H1 (cell line): ENCODE data around the gene SGSH. TPM values are rescaled to one million over a fixed set of nuclear protein-coding genes. Genes with fewer than 3 reads are reported as not detected.

Experiments used
- CTCF ChIA-PET: fragments of 300-600 bp; sonication (Branson Sonifier 250); formaldehyde crosslinking; loops from one replicate; lab custom pipeline; 2021; ENCODE audit not compliant: partially characterized antibody; lab: Charles Lee
- POLR2A ChIA-PET: fragments of 300-600 bp; sonication (Branson Sonifier 250); formaldehyde crosslinking; loops from one replicate; lab custom pipeline; 2021; ENCODE audit warnings: inconsistent platforms; ENCODE audit not compliant: partially characterized antibody; lab: Charles Lee
- DNase-seq, 2 experiments: peaks; one replicate each; pipeline versions ENCODE4 v3.0.0 to v3.0.0-alpha.2; 2010 to 2022; ENCODE audit warnings: low spot score in 2 of 2, low read depth in 1 of 2, mixed read lengths in 1 of 2
- FAIRE-seq: peaks from 2 replicates; lab custom pipeline; 2011; peaks lifted over from hg19 to GRCh38; lab: Jason Lieb, UNC
- H2AFZ ChIP-seq: 2 replicates; pipeline ENCODE4 v1.8.1; 2012; ENCODE audit warnings: low read length, inconsistent platforms
- H2AK5ac ChIP-seq: 2 replicates; pipeline ENCODE4 v1.6.1; 2013; ENCODE audit warnings: low read depth, low read length
- H2BK120ac ChIP-seq: replicated peaks from 2 replicates; pipeline ENCODE3; 2013; ENCODE audit warnings: low read depth, low read length, inconsistent platforms
- H2BK12ac ChIP-seq: 2 replicates; pipeline ENCODE4 v1.6.1; 2013; ENCODE audit warnings: low read depth, low read length
- H2BK15ac ChIP-seq: 2 replicates; pipeline ENCODE4 v1.6.1; 2013; ENCODE audit warnings: low read length
- H2BK20ac ChIP-seq: 2 replicates; pipeline ENCODE4 v1.6.1; 2013; ENCODE audit warnings: low read length
- H2BK5ac ChIP-seq: 2 replicates; pipeline ENCODE4 v1.6.1; 2013; ENCODE audit warnings: low read depth, low read length
- H3K14ac ChIP-seq: 2 replicates; pipeline ENCODE4 v1.6.1; 2013; ENCODE audit warnings: inconsistent platforms; ENCODE audit not compliant: insufficient read length
- H3K18ac ChIP-seq: 2 replicates; pipeline ENCODE4 v1.6.1; 2013; ENCODE audit warnings: low read length; ENCODE audit errors: extremely low read depth
- H3K23ac ChIP-seq: 2 replicates; pipeline ENCODE4 v1.6.1; 2013; ENCODE audit warnings: inconsistent platforms; ENCODE audit not compliant: insufficient read length
- H3K23me2 ChIP-seq: 2 replicates; pipeline ENCODE4 v1.6.1; 2013; ENCODE audit warnings: low read depth, low read length
- H3K27ac ChIP-seq: 2 replicates; pipeline ENCODE4 v1.6.1; 2011; ENCODE audit warnings: low read depth, low read length, inconsistent platforms
- H3K27me3 ChIP-seq, 4 experiments: replicated peaks in 1 of 4; 1 replicate in 1 of 4; 2 replicates in 3 of 4; pipeline versions ENCODE4 v1.6.1 to v1.8.1; 2011 to 2013; ENCODE audit warnings: low read length in 3 of 4, mild to moderate bottlenecking in 3 of 4, inconsistent platforms in 2 of 4, mixed read lengths in 2 of 4, moderate library complexity in 1 of 4; ENCODE audit not compliant: control insufficient read depth in 3 of 4, insufficient read depth in 3 of 4; ENCODE audit errors: extremely low read depth in 1 of 4
- H3K36me3 ChIP-seq, 4 experiments: 2 replicates each; pipeline versions ENCODE4 v1.6.1 to v1.8.1; 2011 to 2013; ENCODE audit warnings: mild to moderate bottlenecking in 4 of 4, low read length in 3 of 4, moderate library complexity in 2 of 4, control low read depth in 1 of 4, inconsistent platforms in 1 of 4; ENCODE audit not compliant: insufficient read depth in 4 of 4, control insufficient read depth in 2 of 4
- H3K4ac ChIP-seq: replicated peaks from 2 replicates; pipeline ENCODE3; 2013; ENCODE audit warnings: low read length, low read depth, mixed read lengths, inconsistent platforms; ENCODE audit not compliant: insufficient read length
- H3K4me1 ChIP-seq, 4 experiments: replicated peaks in 1 of 4; 1 replicate in 1 of 4; 2 replicates in 3 of 4; pipeline versions ENCODE4 v1.6.1 to v1.8.1; 2011 to 2013; ENCODE audit warnings: low read length in 3 of 4, inconsistent platforms in 2 of 4, mixed read lengths in 1 of 4; ENCODE audit not compliant: insufficient read depth in 4 of 4, control insufficient read depth in 3 of 4
- H3K4me2 ChIP-seq, 2 experiments: 2 replicates each; pipeline versions ENCODE4 v1.6.1 to v1.8.1; 2011 to 2013; ENCODE audit warnings: low read depth in 2 of 2, low read length in 2 of 2, control low read depth in 1 of 2, inconsistent platforms in 1 of 2, mild to moderate bottlenecking in 1 of 2; ENCODE audit not compliant: insufficient read depth in 1 of 2
- H3K4me3 ChIP-seq, 4 experiments: fragments of 200-600, 300-600 bp in 1 of 4; sonication (generic), shearing (Covaris generic), sonication (Bioruptor Twin) in 1 of 4; 2 replicates each; pipeline versions ENCODE4 v1.5.1 to v1.8.1; 2011 to 2016; ENCODE audit warnings: low read length in 4 of 4, low read depth in 3 of 4, control low read depth in 2 of 4, inconsistent platforms in 2 of 4, mild to moderate bottlenecking in 2 of 4, mixed read lengths in 1 of 4, moderate library complexity in 1 of 4; ENCODE audit not compliant: insufficient read depth in 2 of 4; ENCODE audit errors: extremely low read depth in 1 of 4
- H3K56ac ChIP-seq: replicated peaks from 2 replicates; pipeline ENCODE3; 2013; ENCODE audit warnings: low read depth, mild to moderate bottlenecking, mixed read lengths, low read length, inconsistent platforms; ENCODE audit not compliant: insufficient read length
- H3K79me1 ChIP-seq: 2 replicates; pipeline ENCODE4 v1.6.1; 2013; ENCODE audit warnings: low read depth, low read length, control low read depth
- H3K79me2 ChIP-seq, 2 experiments: 2 replicates each; pipeline versions ENCODE4 v1.6.1 to v1.8.1; 2012 to 2013; ENCODE audit warnings: low read length in 2 of 2, mild to moderate bottlenecking in 2 of 2, inconsistent platforms in 1 of 2; ENCODE audit not compliant: insufficient read depth in 2 of 2, control insufficient read depth in 1 of 2
- H3K9ac ChIP-seq, 4 experiments: replicated peaks in 1 of 4; 1 replicate in 1 of 4; 2 replicates in 3 of 4; pipeline versions ENCODE4 v1.6.1 to v1.8.1; 2011 to 2013; ENCODE audit warnings: low read depth in 3 of 4, low read length in 3 of 4, control low read depth in 2 of 4, mild to moderate bottlenecking in 2 of 4, moderate library complexity in 2 of 4, inconsistent platforms in 1 of 4; ENCODE audit errors: extremely low read depth in 1 of 4
- H3K9me3 ChIP-seq, 2 experiments: 2 replicates each; pipeline versions ENCODE4 v1.6.1 to v1.8.1; 2012 to 2013; ENCODE audit warnings: mild to moderate bottlenecking in 2 of 2, moderate library complexity in 2 of 2, control low read depth in 1 of 2, inconsistent platforms in 1 of 2, low read depth in 1 of 2, low read length in 1 of 2, mixed read lengths in 1 of 2; ENCODE audit not compliant: insufficient read depth in 2 of 2
- H4K20me1 ChIP-seq, 2 experiments: replicated peaks in 1 of 2; 2 replicates each; pipeline versions ENCODE3 to v1.8.1; 2011 to 2013; ENCODE audit warnings: inconsistent platforms in 2 of 2, low read length in 2 of 2, mild to moderate bottlenecking in 1 of 2; ENCODE audit not compliant: insufficient read depth in 2 of 2, control insufficient read depth in 1 of 2
- H4K5ac ChIP-seq: 2 replicates; pipeline ENCODE4 v1.6.1; 2013; ENCODE audit warnings: low read length, low read depth, mixed read lengths, inconsistent platforms; ENCODE audit not compliant: insufficient read length
- H4K8ac ChIP-seq: 2 replicates; pipeline ENCODE4 v1.8.0; 2013; ENCODE audit warnings: mild to moderate bottlenecking, moderate library complexity, low read length, inconsistent platforms; ENCODE audit not compliant: insufficient read depth; ENCODE audit errors: extremely low read depth
- H4K91ac ChIP-seq: replicated peaks from 2 replicates; pipeline ENCODE3; 2013; ENCODE audit warnings: low read length, mixed read lengths, inconsistent platforms; ENCODE audit not compliant: insufficient read length
- CREB1 ChIP-seq: IDR thresholded peaks from 2 replicates; pipeline ENCODE4 v1.6.1; 2012; ENCODE audit warnings: inconsistent platforms
- GTF2F1 ChIP-seq: IDR thresholded peaks from 2 replicates; pipeline ENCODE4 v1.6.1; 2012; ENCODE audit warnings: low read depth, low read length, improper control_type of control experiment, borderline replicate concordance
- HDAC2 ChIP-seq, 2 experiments: fragments of 300-600 bp in 1 of 2; sonication (generic) in 1 of 2; IDR thresholded peaks; 2 replicates each; pipeline ENCODE4 v1.6.1; 2011 to 2012; ENCODE audit warnings: low read depth in 2 of 2, low read length in 2 of 2, mild to moderate bottlenecking in 2 of 2, moderate library complexity in 2 of 2, borderline replicate concordance in 1 of 2, inconsistent platforms in 1 of 2
- HDAC6 ChIP-seq: IDR thresholded peaks from one replicate; pipeline ENCODE4 v1.7.1; 2012; ENCODE audit warnings: low read depth, mild to moderate bottlenecking, inconsistent platforms, low read length, moderate library complexity
- JUND ChIP-seq: IDR thresholded peaks from 2 replicates; pipeline ENCODE4 v1.6.1; 2011; ENCODE audit warnings: mild to moderate bottlenecking, improper control_type of control experiment, low read length
- KDM5A ChIP-seq: fragments of 200-600 bp; IDR thresholded peaks from 2 replicates; pipeline ENCODE4 v1.7.1; 2012; ENCODE audit warnings: mild to moderate bottlenecking, low read length, inconsistent platforms, mixed read lengths
- POLR2AphosphoS5 ChIP-seq: IDR thresholded peaks from 2 replicates; pipeline ENCODE4 v1.6.1; 2011; ENCODE audit warnings: low read depth, low read length
- RAD21 ChIP-seq, 2 experiments: IDR thresholded peaks in 1 of 2; conservative IDR thresholded peaks in 1 of 2; 2 replicates each; pipeline ENCODE4 v1.6.1; 2011; ENCODE audit warnings: low read depth in 2 of 2, low read length in 2 of 2, improper control_type of control experiment in 1 of 2, inconsistent platforms in 1 of 2, mild to moderate bottlenecking in 1 of 2, moderate library complexity in 1 of 2
- RBBP5 ChIP-seq: IDR thresholded peaks from 2 replicates; pipeline ENCODE4 v1.7.1; 2012; ENCODE audit warnings: low read depth, mild to moderate bottlenecking, inconsistent platforms, low read length, moderate library complexity, borderline replicate concordance
- RXRA ChIP-seq: IDR thresholded peaks from 2 replicates; pipeline ENCODE4 v1.6.1; 2011; ENCODE audit warnings: low read depth, mild to moderate bottlenecking, low read length, moderate library complexity; ENCODE audit not compliant: insufficient read depth
- SP4 ChIP-seq: IDR thresholded peaks from 2 replicates; pipeline ENCODE4 v1.6.1; 2012; ENCODE audit warnings: low read length, inconsistent platforms
- SRF ChIP-seq: IDR thresholded peaks from 2 replicates; pipeline ENCODE4 v1.6.1; 2011; ENCODE audit warnings: mild to moderate bottlenecking, low read depth, low read length, moderate library complexity
- SUZ12 ChIP-seq: fragments of 200-600 bp; sonication (generic); IDR thresholded peaks from 2 replicates; pipeline ENCODE4 v1.6.1; 2012; ENCODE audit warnings: mild to moderate bottlenecking, inconsistent platforms, low read length, moderate library complexity, mixed read lengths
- WGBS, 2 experiments: shearing (Covaris generic) in 1 of 2; methylation state at CpG; one replicate each; pipeline versions ENCODE4 v1.1.6 to v1.1.7; 2013 to 2015; ENCODE audit warnings: low lambda C conversion rate in 2 of 2, mixed read lengths in 2 of 2, inconsistent platforms in 1 of 2, low coverage in 1 of 2, missing lambda C conversion rate in 1 of 2; ENCODE audit not compliant: insufficient replicate concordance in 2 of 2, insufficient coverage in 1 of 2, insufficient read length in 1 of 2; ENCODE audit errors: extremely low coverage in 1 of 2, missing lambda C conversion rate in 1 of 2; 5-methylcytosine and 5-hydroxymethylcytosine counted together
- polyA plus RNA-seq, 7 experiments: library from polyadenylated mRNA; depleted of rRNA in 3 of 7; stranded (reverse) in 5 of 7; unstranded in 2 of 7; fragments of >200 nt in 5 of 7; fragments of 200-250 nt in 2 of 7; gene quantifications; 1 replicate in 5 of 7; 2 replicates in 1 of 7; 4 replicates in 1 of 7; pipeline versions ENCODE4 v1.2.1 to v1.2.3, GENCODE V29; 2011 to 2013; ENCODE audit warnings: missing spikeins in 2 of 7, mixed read lengths in 2 of 7
- total RNA-seq: library from RNA; stranded (reverse); fragmentation: NEBNext Ultra II Directional; extraction: Animal tissue kit (Norgen Biotek cat#: 25700); gene quantifications from 2 replicates; pipeline ENCODE4 v1.2.1, GENCODE V29; 2021

The SGSH gene
- total and polyA plus RNA-seq, 2 of the 8 experiments (the other 6 are each of a cell fraction or from before 2014, with no cell fraction given), result 18.0 to 19.6 TPM

GRCh38 chr17:80191865-80192661 is 28.1 kb downstream of the SGSH start:
- Histone ChIP-seq H3K23ac (no peak overlapping the region), H2BK12ac (no peak overlapping the region), H3K4ac (no peak overlapping the region), H2AK5ac (no peak overlapping the region), H3K27me3 (no peaks in the 10 kb centered on the region; a peak in 1 of 7 replicates), H3K4me3 (no peak overlapping the region), H3K9ac (no peak overlapping the region), H3K27ac (no peak overlapping the region), H3K79me2 (no peaks in the 10 kb centered on the region), H3K79me1 (no peaks in the 10 kb centered on the region), H3K23me2 (no peaks in the 10 kb centered on the region), H3K14ac (no peak overlapping the region), H3K36me3 (no peaks in the 10 kb centered on the region), H2BK5ac (no peak overlapping the region), H3K9me3 (no peaks in the 10 kb centered on the region), H4K5ac (no peak overlapping the region), H3K18ac (no peak overlapping the region), H2BK15ac (no peak overlapping the region), H4K91ac (no peak overlapping the region), H4K8ac (peak overlapping the region; percentile 35), H3K4me1 (no peaks in the 10 kb centered on the region), H2BK120ac (no peak overlapping the region), H2BK20ac (no peak overlapping the region), H2AFZ (no peak overlapping the region), H3K4me2 (no peak overlapping the region), H4K20me1 (peaks cover 0 to 1% of the 10 kb centered on the region in 2 experiments), H3K56ac (no peak overlapping the region)
- no peak for FAIRE-seq
- ChIA-PET POLR2A (interaction anchor here (0.6 to 2.0 kb wide), 4 partner anchors 9 to 143 kb away, joined by 3 to 9 read pairs (median 6); no protein-coding TSS in a partner anchor), CTCF (interaction anchor here (0.6 to 8.0 kb wide), 26 partner anchors 8 to 200 kb away, joined by 3 to 90 read pairs (median 4); no protein-coding TSS in a partner anchor)
- no peak for DNase-seq
- 89% methylated on average over 27 of the region's 29 CpGs; no CpG with 5 or more reads in 1 of the 2 experiments for WGBS, 2 experiments
- TF ChIP-seq SP4, result no peak
- no peak for TF ChIP-seq RXRA
- TF ChIP-seq CREB1, result no peak
- no peak for TF ChIP-seq HDAC2 (IDR thresholded peaks at IDR 0.05; ENCODE audit: borderline replicate concordance in 1 of 2, low read depth in 2 of 2, low read length in 2 of 2)
- TF ChIP-seq GTF2F1, result no peak
- no peak for TF ChIP-seq SUZ12
- TF ChIP-seq HDAC6, result no peak
- no peak for TF ChIP-seq POLR2AphosphoS5
- TF ChIP-seq RBBP5, result no peak
- no peak for TF ChIP-seq KDM5A
- no peak for TF ChIP-seq RAD21 (IDR thresholded peaks at IDR 0.05 in 1 of 2, conservative IDR thresholded peaks at IDR 0.05 in 1 of 2; ENCODE audit: low read depth in 2 of 2, low read length in 2 of 2)
- no peak for TF ChIP-seq JUND
- no peak for TF ChIP-seq SRF
